Esophagus squamous epithelium (tissue), 4 donors: ENCODE data around the gene GABBR1.

Experiments used
- POLR2A ChIP-seq, 4 donors: fragments of 450-650 bp; IDR thresholded peaks; one replicate each; pipeline ENCODE4 v1.6.1; 2017; ENCODE audit warnings: antibody characterized with exemption in 4 of 4, mild to moderate bottlenecking in 4 of 4, moderate library complexity in 3 of 4
- TF ChIP-seq, protein P1 (sequence below), 6 experiments: fragments of 450-650 bp in 4 of 6; fragments of 200-600 bp in 2 of 6; sonication (generic) in 2 of 6; IDR thresholded peaks; one replicate each; pipeline ENCODE4 v1.5.1; 2016 to 2019; ENCODE audit warnings: antibody characterized with exemption in 6 of 6, mild to moderate bottlenecking in 4 of 6, moderate library complexity in 4 of 6

- TF ChIP-seq, protein P1, sequence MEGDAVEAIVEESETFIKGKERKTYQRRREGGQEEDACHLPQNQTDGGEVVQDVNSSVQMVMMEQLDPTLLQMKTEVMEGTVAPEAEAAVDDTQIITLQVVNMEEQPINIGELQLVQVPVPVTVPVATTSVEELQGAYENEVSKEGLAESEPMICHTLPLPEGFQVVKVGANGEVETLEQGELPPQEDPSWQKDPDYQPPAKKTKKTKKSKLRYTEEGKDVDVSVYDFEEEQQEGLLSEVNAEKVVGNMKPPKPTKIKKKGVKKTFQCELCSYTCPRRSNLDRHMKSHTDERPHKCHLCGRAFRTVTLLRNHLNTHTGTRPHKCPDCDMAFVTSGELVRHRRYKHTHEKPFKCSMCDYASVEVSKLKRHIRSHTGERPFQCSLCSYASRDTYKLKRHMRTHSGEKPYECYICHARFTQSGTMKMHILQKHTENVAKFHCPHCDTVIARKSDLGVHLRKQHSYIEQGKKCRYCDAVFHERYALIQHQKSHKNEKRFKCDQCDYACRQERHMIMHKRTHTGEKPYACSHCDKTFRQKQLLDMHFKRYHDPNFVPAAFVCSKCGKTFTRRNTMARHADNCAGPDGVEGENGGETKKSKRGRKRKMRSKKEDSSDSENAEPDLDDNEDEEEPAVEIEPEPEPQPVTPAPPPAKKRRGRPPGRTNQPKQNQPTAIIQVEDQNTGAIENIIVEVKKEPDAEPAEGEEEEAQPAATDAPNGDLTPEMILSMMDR (IDR thresholded peaks at IDR 0.05): no peak
- TF ChIP-seq POLR2A (IDR thresholded peaks at IDR 0.05): peak in 1 of 4 donors; percentile 10
Measured at GRCh38 chr6:29553268-29554057, 79.5 kb downstream of the GABBR1 start.
